ENCODE results near the gene GREB1.

Gene GREB1

DNA sequence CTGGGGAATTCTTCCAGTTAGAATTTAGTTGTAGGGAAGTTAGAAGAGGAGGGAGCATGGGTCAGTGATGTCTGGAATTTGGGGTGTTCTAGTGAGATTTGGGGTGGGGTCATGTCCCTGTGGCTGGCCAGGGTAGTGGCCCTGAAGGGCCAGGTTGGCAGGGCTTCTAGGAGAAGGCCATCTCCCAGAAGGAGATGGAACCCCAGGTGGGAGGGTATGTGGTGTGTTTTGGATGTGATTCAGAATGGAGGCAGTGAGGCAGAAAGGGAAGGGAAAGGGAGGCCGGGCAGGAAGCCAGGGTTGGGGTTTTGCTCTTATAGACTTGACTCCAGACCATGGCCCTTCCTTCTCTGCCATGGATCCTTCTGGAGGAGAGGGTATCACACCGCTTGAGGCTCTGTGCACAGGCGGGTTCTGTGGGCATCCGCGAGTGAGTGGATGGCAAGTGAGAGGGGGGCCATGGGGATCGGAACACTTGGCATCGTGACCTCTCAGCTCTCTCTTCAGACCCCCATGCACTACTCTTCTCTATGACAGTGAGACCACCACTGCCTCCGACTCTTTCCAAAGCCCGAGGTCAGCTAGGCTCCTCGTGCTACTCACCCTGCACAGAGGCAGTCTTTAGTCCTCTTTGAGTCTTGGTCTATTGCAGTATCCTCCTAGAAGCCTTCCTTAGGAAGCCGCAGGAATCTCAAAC, 7.3 kb downstream of the GREB1 start:
- DNase-seq, result no peak

DNA sequence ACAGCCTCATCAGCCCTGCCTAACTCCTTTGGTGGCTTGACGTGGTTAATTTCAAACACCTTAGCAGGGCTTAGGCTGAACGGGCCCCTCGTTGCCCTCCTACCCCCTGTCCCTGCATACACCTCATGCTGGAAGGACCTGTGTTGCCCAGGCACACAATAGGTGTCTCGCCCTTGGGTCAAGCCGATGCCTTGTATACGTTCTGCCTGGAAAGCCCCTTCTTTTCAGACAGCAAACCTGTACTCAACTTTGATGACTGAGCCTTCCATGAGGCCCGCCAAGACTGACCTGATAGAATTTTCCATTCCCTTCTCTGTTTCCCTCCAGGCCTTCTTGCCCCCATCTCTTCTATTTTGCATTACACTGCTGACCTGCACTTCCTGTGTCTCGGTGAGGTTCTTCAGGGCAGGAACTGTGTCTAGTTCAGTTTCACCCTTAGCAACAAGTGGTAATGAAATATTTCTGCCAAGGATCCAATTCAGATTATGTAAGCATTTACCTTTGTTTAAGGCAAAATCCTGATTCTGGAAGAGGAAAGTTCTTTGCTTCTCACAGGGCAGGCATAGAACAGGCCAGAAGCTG, 7.9 kb downstream of the GREB1 start:
- no peak for DNase-seq

DNA sequence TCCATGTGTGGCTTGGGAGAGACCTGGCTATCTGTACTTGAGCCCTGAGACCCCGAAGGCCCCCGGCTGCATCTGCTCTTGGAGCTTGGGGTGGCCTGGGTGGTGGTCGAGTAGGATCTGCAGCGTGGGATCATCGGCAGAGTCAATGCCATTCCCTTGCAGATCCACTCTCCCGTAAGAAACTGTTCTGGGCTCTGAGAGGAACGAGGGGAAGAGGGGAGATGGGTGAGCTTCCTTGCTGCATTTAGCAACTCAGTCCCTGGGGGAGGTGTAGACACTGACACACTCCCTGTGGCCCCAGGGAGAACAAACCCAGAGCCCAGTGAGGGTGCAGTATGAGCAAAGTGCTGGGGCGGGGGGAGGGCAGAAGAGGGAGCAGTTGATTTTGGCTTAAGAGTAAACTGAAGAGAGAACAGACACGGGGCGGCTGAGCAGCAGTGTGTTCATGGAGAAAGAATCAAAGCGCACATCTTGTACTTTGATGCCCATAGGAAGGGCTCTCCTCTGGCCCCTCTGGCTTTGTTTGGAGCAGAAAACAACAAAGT, 8.5 kb downstream of the GREB1 start:
- no peak for DNase-seq

DNA sequence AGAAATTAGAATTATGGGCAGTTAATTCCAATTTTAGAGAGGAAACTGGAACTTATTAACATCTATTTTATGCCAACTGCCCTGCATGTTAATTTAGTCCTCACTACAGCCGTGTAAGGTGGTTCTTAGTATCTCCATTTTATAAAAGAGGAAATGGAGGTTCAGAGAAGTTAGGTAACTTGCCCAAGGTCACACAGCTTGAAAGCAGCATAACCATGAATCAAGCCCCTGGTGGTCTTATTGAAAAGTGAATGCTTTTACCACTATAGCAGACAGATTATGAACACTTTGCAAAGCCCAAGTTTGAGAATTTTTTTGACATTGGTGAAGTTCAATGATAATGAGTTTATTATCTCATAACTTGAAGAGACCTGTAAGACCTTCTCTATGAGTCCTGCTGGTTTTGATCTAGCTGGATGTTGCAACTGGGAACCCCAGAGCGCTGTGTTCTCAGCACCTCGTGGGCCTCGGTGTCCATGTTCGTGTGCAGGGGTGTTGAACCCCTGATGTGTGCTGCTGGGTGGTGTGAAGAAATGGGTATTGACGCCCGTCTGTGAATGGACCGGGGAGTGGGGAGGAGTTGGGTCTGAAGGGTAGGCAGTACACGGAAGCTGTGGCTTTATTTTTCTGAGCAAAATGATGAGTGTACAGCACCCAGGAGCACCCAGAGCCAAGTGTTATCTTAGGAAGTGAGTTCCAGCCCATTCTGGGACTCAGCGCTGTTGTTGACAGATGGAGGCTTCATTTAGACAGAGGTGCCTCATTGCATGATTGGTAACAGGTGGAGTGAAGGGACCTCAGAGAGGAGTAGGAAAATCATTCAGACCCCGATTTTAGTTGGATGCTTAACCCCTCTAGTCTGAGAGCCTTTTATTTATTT, 9.7 kb downstream of the GREB1 start:
- no peak for DNase-seq

DNA sequence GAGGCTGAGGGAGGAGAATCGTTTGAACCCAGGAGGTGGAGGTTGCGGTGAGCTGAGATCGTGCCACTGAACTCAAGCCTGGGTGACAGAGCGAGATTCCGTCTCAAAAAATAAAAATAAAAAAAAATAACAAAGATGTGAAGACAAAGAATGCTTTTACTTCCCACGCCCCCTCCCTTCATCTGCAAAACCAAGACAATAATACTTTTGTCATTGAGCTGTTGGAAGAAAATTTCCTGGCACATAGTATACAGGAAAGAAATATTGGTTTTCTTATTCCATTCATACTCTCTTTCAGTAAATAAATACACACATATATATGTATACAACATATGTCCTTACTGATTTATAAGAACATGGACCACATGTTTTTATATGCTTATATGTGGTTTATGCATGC, 12.2 kb downstream of the GREB1 start:
- no peak for DNase-seq

DNA sequence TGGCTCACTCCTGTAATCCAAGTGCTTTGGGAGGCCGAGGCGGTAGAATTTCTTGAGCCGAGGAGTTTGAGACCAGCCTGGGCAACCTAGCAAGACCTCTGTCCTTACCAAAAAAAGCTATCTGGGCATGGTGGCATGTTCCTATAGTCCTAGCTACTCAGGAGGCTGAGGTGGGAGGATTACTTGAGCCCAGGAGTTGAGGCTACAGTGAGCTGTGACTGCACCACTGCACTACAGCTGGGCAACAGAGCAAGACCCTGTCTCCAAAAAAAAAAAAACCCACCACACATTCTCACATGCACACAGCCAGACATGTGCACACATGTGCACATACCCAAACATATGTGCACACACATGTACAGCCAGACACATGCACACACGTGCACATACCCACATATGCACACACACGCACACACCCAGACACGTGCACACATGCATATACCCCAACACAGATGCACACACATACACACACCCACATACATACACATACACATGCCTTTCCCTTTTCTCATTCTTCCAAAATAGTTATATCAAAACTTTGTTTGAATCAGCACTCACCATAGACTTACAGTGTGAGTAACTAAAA, 14.2 kb downstream of the GREB1 start:
- no peak for DNase-seq

DNA sequence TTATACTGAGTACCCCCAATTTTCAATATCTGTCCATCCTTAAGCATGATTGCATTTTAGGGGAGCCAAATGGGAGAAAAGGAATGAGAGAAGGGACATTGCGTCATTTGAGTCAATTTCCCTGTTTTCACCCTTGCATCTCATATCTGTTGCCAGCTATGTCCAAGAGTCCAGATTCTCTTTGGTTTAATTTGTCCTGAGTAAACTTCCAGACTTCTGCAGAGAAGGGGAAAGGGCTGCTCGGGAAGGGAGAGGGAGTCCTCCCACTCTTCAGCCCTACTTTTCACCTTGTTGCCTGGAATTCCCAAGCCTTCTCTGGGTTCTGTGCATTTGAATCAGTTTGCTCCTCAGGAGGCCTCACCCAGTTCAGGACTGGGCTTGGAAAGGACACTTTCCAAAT, 16.5 kb downstream of the GREB1 start:
- DNase-seq, result no peak

DNA sequence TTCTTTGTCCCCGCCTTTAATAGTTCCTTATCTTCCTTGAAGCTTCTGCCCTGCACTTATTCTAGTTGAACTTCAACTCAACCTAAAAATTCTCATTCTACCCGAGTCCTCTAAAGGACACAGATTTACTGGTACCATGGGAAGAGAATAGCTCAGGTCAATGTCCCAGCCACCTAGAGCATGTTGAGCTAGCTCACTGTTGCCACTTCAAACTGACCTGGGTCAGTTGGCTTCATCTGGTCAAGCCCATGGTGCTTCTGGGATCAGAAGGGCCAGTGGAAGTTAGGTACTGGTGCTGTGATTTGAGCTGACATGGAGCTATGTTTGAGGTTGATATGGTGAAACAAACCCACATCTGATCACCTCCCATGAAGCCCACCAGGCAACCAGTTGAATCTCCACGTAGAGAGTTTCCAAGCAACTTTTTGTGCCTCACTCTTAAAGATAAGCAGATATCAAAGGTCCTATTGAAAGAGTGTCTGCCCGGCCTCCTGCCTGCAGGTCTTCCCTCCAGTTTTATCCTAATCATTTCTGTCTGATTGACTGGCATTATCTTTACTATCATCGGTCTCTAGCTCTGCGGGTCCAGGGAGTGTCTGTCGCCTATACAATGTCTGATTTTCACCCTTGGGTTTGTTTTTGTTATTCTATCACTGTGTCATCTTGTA, 17.2 kb downstream of the GREB1 start:
- DNase-seq, result no peak

DNA sequence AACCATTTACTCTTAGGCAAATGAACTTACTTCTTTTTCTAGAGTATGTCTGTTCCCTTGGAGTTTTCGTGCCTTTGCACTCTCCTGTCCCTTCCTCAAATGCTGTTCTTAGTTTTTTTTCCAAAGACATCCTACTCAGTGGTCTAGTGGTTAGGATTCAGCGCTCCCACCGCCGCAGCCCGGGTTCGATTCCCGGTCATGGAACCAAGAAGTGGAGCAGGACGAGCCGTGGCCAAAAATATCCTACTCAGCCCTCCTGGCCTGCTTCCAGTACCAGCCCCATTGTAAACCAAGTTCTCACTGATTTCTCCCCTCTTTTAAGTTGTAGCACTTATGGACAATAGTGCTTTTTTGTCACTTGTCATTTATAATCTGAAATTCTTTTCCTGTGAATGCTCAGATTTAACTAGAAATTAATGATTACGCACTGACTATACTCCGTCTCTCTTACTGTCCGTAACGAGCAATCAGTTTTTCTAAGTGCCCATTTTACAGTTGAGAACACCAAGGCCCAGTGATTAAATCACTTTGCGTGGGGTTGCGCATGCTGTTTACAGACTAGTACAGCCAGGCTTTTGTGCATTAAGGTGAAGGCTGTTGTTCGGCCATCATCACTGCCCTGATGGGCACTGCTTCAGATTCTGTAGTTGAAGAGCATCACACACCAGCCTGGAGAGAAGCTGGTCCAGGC, 17.9 kb downstream of the GREB1 start:
- DNase-seq, result no peak

DNA sequence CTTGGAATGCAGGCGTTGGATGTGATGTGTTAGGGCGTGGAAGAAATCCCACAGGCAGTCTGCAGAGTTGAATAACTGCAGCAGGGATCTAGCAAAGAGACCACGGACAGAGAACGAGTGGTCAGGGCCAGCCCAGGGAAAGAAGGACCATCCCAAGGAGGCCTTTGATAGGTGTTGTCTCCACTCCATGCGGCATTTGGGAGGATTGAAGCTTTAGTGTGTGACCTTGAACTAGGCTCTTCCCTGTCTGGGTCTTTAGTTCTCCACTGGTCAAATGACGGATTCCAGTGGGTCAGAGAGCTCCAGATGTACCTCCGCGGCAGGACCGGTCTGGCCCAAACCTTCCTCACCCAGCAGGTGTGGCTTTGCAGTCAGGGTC, 18.4 kb downstream of the GREB1 start:
- DNase-seq, result no peak

DNA sequence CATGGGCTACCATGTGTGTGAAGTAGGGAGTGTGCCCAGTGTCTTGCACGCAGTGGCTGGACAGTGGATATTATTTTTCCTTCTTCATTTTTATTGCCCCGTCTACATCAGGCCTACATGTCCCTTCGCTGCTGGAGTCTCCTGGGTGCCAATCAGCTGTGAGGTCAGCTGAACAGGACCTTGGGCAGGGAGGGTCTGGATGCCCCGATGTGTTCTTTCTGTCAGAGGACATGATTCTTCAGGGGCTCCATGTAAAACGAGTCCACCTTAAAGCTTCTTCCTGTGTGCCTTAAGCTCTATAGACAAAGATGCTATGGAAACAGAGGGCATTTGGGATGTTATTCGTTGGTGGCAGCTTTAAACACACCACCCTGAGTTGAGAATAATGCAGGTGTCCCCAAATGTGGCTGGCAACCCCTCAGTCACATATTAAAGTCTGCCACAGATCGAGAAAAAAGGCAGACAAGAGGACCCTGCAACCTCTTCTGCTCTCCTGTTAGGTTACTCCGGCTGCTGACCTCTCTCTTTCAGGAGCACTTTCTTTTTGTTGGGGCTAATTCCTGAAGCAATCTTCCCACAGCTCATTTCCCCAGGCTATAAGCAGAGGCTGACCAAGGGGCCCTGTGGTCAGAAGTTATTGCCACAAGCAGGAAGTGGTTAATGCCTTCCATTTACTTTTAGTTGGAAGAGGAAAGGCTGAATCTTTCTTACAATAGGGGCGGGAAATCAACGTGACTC, 20.0 kb downstream of the GREB1 start:
- no peak for DNase-seq

DNA sequence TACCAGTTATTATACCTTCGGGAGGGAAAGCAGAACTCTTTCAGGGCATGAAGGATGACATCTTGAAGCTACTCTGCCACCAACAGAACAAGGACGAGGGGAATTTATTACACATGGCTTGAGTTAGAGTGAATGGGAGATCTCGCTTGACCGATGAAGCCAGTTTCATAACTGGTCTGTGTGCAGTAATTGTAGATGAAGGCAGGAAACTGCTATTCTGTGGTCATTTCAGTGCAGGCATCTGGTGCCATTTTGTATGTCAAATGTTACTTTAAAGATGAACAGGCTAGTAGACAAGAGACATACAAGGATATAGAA, 20.5 kb downstream of the GREB1 start:
- no peak for DNase-seq

DNA sequence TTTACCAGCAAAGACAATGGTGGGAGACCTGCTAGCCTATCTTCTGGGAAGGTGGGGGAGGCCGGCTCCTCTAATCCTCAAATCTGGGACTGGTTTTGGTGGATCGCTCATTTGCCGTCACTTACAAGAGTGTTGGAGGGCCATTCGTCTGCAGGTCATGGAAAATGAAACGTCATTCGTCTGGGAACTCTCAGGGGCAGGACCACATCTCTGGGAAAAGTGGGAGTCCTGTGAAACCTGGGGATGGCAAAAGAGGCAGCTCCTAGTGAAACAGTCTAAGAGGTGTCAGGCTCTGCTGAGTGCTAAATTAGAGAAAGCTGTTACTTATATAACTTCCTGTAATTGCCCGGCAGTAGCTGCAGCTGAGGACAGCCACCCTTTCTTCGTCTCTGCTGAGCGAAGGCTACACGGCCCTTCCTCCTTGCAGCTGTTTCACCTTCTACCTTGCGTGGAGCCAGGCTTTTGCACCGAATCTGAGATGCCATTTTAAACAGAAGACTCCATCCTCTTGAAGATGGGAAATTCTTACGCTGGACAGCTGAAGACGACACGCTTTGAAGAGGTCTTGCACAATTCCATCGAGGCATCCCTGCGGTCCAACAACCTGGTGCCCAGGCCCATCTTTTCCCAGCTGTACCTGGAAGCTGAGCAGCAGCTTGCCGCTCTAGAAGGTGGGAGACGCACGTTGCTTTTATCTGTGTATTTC, 22.4 kb downstream of the GREB1 start:
- DNase-seq, result no peak

DNA sequence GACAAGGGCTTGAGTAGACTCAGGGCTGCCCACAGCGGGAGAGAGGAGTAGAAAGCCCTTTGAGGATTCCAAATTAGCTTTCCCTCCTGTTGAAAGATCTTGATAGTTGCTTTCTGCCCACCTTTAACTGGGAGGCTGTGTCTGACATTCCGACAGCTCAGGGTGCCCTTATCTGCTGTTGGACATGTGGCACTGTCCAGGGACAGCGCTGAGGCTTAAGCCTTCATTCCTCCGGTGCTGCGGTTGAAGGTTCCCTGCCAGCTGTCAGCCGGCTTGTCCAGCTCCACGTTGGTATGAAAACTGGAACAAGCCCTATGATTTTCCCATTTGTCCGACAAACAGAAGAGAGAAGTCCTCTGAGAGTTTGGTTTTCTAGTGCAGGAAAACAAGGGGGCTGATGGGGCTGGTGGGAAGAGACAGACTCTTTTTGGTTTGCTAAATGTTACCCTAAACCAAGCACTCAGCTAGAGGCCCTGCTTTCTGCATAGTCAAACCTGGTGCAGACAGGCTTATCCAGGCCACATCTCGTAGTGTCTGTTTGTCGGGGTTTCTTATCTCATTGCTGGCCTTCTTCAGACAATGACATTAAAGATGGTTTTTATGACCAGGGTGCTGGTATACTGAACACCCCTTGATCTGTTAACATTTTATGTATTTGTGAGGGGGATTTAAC, 24.5 kb downstream of the GREB1 start:
- DNase-seq, result no peak

DNA sequence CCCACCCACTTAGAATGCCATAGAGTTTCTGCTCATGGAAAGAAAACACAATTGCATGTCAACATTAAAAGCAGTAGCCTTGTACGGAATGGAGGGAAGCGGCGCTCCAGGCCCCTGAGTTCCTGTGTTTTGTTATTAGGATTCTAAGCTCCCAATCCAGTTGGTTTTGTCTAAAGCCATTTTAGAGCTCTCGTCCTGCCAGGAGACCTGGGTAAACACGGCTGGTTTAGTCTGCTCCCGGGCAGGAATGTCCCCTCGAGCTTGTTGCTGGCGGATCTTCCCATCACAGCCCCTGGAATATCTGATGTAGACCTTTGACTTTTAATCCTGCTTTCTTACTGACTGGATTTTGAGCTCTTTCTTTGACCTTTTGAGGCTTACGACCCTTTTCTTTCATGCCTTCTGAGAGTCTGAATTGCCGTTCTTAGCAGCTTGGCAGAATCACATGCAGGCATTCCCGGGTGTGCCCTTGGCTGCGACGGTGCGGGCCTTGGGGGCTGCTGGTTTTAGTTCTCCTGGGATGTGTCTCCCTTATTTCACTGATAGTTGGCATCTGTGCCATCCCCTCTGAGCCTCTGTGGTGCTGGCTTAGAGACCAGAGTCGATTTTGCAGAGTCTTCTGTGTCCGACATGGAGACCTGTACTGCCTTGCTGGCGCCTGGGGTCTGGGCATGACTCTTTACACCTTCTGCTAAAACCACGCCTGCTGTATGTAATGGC, 25.4 kb downstream of the GREB1 start:
- DNase-seq, result no peak

DNA sequence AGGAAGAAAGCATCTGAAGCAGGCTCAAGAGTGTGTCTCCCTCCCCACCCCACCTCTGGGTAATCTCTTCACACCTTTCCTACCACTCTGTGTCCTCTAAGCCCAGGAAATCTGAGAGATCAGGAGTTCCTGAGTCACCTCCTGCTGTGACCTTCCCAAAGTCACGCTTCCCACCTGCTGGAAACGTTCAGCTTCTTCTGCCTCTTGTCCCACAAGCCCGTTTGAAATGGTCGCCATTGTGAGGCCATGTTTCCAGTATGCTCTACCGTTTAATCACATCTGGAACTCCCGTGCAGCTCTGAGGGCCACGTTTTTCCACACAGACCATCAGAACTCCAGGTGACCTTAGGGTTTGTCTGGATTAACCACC, 25.9 kb downstream of the GREB1 start:
- DNase-seq, result no peak

DNA sequence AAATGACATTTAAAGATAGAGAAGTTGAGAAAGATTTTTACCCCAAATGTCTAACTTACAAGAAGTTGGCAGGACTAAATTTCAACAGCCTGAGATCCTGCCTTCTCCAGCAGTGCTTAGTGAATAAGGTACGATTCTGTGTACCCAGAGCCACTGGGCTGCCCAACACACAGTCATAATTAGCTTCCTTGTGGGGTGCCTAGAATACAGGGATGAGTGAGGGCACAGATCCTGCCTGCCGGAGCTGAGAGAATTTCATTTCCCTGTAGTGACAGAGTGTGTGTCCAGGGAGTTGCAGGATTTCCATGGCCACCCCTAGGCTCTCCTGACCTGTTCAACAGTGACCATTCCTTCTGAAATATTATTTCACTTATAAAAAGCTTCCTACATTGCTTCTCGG, 27.0 kb downstream of the GREB1 start:
- DNase-seq, result no peak

DNA sequence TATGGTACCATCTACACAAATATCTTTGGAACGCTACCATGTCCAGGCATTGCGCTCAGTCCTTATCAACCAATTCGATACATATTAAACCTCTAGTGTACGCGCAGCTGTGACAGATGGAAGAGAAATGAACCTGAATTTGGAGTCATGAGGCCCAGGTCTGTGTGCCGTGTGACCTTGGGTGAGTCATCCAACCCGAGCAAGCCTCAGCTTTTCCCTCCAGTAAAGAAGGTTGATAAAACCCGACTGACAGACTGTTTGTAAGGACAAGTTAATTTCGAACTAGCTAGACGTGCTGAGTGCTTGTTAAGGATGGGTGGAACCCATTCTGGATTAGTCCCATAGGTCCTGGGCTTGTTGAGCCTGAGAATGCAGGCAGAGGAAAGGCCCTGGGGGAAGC, 28.2 kb downstream of the GREB1 start:
- DNase-seq, result no peak

DNA sequence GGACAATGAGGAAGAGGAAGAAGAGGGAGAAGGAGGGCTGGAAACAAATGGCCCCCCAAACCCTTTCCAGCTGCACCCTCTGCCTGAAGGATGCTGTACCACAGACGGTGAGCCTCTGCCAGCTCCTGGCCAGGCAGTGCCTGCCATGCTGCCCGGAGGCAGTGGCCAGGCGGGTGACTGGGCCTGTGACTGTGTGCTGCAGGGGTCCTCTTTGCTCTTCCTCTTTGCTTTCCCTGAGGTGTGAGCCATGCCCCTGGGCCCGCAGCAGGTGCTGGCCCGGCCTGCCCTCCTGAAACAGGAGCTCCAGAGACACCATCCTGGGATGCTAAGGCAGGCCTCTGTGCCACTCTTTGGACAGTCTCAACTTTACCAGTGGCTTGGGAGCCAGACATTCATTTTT, 28.6 kb downstream of the GREB1 start:
- no peak for DNase-seq

Measured in COR-L47 (cell line).